ENCODE measurements around the gene IRF6.

DNA sequence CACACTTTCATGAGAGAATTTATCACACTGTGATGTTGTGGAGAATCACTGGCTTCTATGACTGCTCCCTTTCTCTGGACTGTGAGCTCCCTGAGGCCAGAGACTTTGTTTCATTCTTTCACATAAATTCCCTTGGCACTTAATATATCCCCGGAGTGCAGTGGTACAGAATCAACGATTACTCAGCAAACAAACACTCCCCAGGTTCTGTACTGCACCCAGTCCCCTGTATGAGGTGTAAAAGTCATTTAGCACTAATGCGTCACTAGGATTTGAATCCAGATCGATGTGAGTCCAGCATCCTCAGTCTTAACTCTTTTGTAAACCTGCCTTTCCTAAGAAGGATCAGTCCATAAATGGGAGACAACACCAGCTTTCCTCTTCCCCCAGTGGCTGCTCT, 15.0 kb upstream of the IRF6 start:
- TF ChIP-seq ZFP3 (CRISPR knock-in tag; IDR thresholded peaks at IDR 0.05) (no peak), ZFP30 (CRISPR knock-in tag; IDR thresholded peaks at IDR 0.05) (no peak), ZNF8 (CRISPR knock-in tag; IDR thresholded peaks at IDR 0.05) (no peak), OSR1 (CRISPR knock-in tag; IDR thresholded peaks at IDR 0.05) (no peak), CSDC2 (CRISPR knock-in tag; IDR thresholded peaks at IDR 0.05) (no peak), PPARA (CRISPR knock-in tag; IDR thresholded peaks at IDR 0.05; ENCODE audit: borderline replicate concordance) (no peak), RARB (CRISPR knock-in tag; IDR thresholded peaks at IDR 0.05) (no peak), TCF4 (CRISPR knock-in tag; IDR thresholded peaks at IDR 0.05; ENCODE audit: borderline replicate concordance) (no peak)
- TF ChIP-seq, protein P1, sequence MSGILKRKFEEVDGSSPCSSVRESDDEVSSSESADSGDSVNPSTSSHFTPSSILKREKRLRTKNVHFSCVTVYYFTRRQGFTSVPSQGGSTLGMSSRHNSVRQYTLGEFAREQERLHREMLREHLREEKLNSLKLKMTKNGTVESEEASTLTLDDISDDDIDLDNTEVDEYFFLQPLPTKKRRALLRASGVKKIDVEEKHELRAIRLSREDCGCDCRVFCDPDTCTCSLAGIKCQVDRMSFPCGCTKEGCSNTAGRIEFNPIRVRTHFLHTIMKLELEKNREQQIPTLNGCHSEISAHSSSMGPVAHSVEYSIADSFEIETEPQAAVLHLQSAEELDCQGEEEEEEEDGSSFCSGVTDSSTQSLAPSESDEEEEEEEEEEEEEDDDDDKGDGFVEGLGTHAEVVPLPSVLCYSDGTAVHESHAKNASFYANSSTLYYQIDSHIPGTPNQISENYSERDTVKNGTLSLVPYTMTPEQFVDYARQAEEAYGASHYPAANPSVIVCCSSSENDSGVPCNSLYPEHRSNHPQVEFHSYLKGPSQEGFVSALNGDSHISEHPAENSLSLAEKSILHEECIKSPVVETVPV (CRISPR knock-in tag; IDR thresholded peaks at IDR 0.05) = no peak

Measured in SK-N-SH treated with all-trans-retinoic acid at 6 μM for 48 hours (cell line).